GM23338 (cell line): Measurements from ENCODE around the gene ERBB4.

Experiments
- CTCF ChIP-seq, 2 experiments: fragments of 200-600 bp in 1 of 2; sonication (generic) in 1 of 2; conservative IDR thresholded peaks; 2 replicates each; pipeline versions ENCODE4 v1.5.1 to v1.6.1; 2016 to 2017; ENCODE audit warnings: antibody characterized with exemption in 2 of 2, low read depth in 2 of 2, mild to moderate bottlenecking in 2 of 2, moderate library complexity in 1 of 2
- EZH2 ChIP-seq: fragments of 200-600 bp; sonication (generic); IDR thresholded peaks from one replicate; pipeline ENCODE4 v1.8.0; 2017; ENCODE audit warnings: antibody characterized with exemption, mild to moderate bottlenecking, low read depth; ENCODE audit not compliant: unreplicated experiment
- POLR2AphosphoS5 ChIP-seq: IDR thresholded peaks from 2 replicates; pipeline ENCODE4 v1.6.1; 2016; ENCODE audit warnings: antibody characterized with exemption, low read depth

- TF ChIP-seq CTCF (conservative IDR thresholded peaks at IDR 0.05; ENCODE audit: low read depth in 2 of 2) (no peak), POLR2AphosphoS5 (no peak), EZH2 (no peak)
Observed at GRCh38 chr2:212195626-212196025, 343.0 kb downstream of the ERBB4 start.
